HepG2 (cell line): Measurements from ENCODE around the gene CACNB4. TPM values are rescaled to one million over a fixed set of nuclear protein-coding genes. Genes with fewer than 3 reads are reported as not detected.
A peak's percentile ranks its signal among the peaks of the same experiment; 100 is the strongest.

Experiments
- ATAC-seq: fragments of 200-7000 bp; cut with Tn5 transposase; 3 replicates; pipeline ENCODE4 v1.9.1; 2020; ENCODE audit warnings: mild to moderate bottlenecking, moderate library complexity
- BruUV-seq: library from RNA; stranded (reverse); fragments of 400-500 nt; replicated peaks from 2 replicates; lab custom pipeline; 2021; lab: Mats Ljungman, UMichigan
- CTCF ChIA-PET: fragments of 300-600 bp; formaldehyde crosslinking; extraction: SDS; loops from one replicate; lab custom pipeline; 2021; ENCODE audit warnings: low total read pairs, inconsistent platforms, low intra/inter-chr PET ratio; lab: Yijun Ruan, JAX
- POLR2A ChIA-PET: fragments of 350-600 bp; sonication (Branson Sonifier 250); formaldehyde crosslinking; loops from one replicate; lab custom pipeline; 2020; ENCODE audit warnings: antibody characterized with exemption, inconsistent platforms; lab: Yijun Ruan, JAX
- DNase-seq: peaks from one replicate; pipeline ENCODE4 v3.0.0-alpha.2; 2015; ENCODE audit warnings: low spot score
- FAIRE-seq: peaks from 3 replicates; lab custom pipeline; 2011; peaks lifted over from hg19 to GRCh38; lab: Jason Lieb, UNC
- H2AFZ ChIP-seq: one replicate; pipeline ENCODE4 v1.6.1; 2011; ENCODE audit warnings: low read length, inconsistent platforms
- H3K27ac ChIP-seq: fragments of 300-600 bp; 3 replicates; pipeline ENCODE4 v1.8.0; 2011; ENCODE audit warnings: mixed run types, mild to moderate bottlenecking, mixed read lengths, low read length, inconsistent platforms; ENCODE audit not compliant: insufficient read depth; ENCODE audit errors: extremely low read length
- H3K27me3 ChIP-seq, 2 experiments: fragments of 200-600 bp in 1 of 2; 2 replicates in 1 of 2; 3 replicates in 1 of 2; pipeline versions ENCODE4 v1.6.0 to v1.8.0; 2011; ENCODE audit warnings: low read length in 2 of 2, mild to moderate bottlenecking in 2 of 2, moderate library complexity in 2 of 2, inconsistent platforms in 1 of 2; ENCODE audit not compliant: insufficient read depth in 2 of 2, control insufficient read depth in 1 of 2
- H3K36me3 ChIP-seq, 2 experiments: fragments of 200-600 bp in 1 of 2; replicated peaks in 1 of 2; 2 replicates in 1 of 2; 3 replicates in 1 of 2; pipeline versions ENCODE4 v1.5.1 to v1.8.0; 2011; ENCODE audit warnings: low read length in 2 of 2, inconsistent platforms in 1 of 2; ENCODE audit not compliant: insufficient read depth in 2 of 2, control insufficient read depth in 1 of 2
- H3K4me1 ChIP-seq: 2 replicates; pipeline ENCODE4 v1.5.1; 2012; ENCODE audit warnings: low read length, inconsistent platforms; ENCODE audit not compliant: insufficient read depth
- H3K4me2 ChIP-seq: 2 replicates; pipeline ENCODE4 v1.6.0; 2011; ENCODE audit warnings: low read depth, low read length, inconsistent platforms
- H3K4me3 ChIP-seq, 3 experiments: fragments of 200-600 bp in 1 of 3; sonication (generic), shearing (Covaris generic) in 1 of 3; replicated peaks in 1 of 3; 2 replicates each; pipeline ENCODE4 v1.5.1; 2011 to 2016; ENCODE audit warnings: low read length in 3 of 3, inconsistent platforms in 2 of 3, low read depth in 2 of 3, mild to moderate bottlenecking in 2 of 3, control low read depth in 1 of 3, mixed read lengths in 1 of 3; ENCODE audit not compliant: insufficient read depth in 1 of 3
- H3K79me2 ChIP-seq: one replicate; pipeline ENCODE4 v1.6.1; 2011; ENCODE audit warnings: low read length, inconsistent platforms; ENCODE audit not compliant: insufficient read depth
- H3K9ac ChIP-seq: 2 replicates; pipeline ENCODE4 v1.6.0; 2011; ENCODE audit warnings: mild to moderate bottlenecking, low read depth, low read length, inconsistent platforms; ENCODE audit not compliant: insufficient read depth
- H3K9me3 ChIP-seq: 2 replicates; pipeline ENCODE4 v1.5.1; 2012; ENCODE audit warnings: mild to moderate bottlenecking, low read length
- H4K20me1 ChIP-seq: 2 replicates; pipeline ENCODE4 v1.6.0; 2011; ENCODE audit warnings: inconsistent platforms, mild to moderate bottlenecking, low read length, moderate library complexity; ENCODE audit not compliant: insufficient read depth
- AKAP8 ChIP-seq: sonication (generic); formaldehyde crosslinking; IDR thresholded peaks from 2 replicates; pipeline ENCODE4 v1.5.1; 2020; ENCODE audit warnings: mild to moderate bottlenecking, missing genetic modification reagents
- ARID5B ChIP-seq: IDR thresholded peaks from 2 replicates; pipeline ENCODE4 v1.4.0; 2020; ENCODE audit warnings: mild to moderate bottlenecking, missing genetic modification reagents
- DNMT3B ChIP-seq: conservative IDR thresholded peaks from 2 replicates; pipeline ENCODE4 v1.6.1; 2016; ENCODE audit warnings: missing biosample characterization, control low read depth
- ETV5 ChIP-seq: IDR thresholded peaks from 2 replicates; pipeline ENCODE4 v1.6.1; 2018; ENCODE audit warnings: missing biosample characterization, missing genetic modification reagents, inconsistent platforms, borderline replicate concordance
- EZH2 ChIP-seq: conservative IDR thresholded peaks from 2 replicates; pipeline ENCODE4 v1.6.1; 2012; ENCODE audit warnings: mild to moderate bottlenecking, low read depth, low read length, moderate library complexity
- FOXA1 ChIP-seq, 2 experiments: fragments of 450-650 bp in 1 of 2; sonication (generic) in 1 of 2; formaldehyde crosslinking in 1 of 2; IDR thresholded peaks; 2 replicates each; pipeline versions ENCODE4 v1.4.0 to v1.6.1; 2016 to 2020; ENCODE audit warnings: missing genetic modification reagents in 1 of 2
- KDM5B ChIP-seq: sonication (generic); formaldehyde crosslinking; IDR thresholded peaks from 2 replicates; pipeline ENCODE4 v1.4.0; 2020; ENCODE audit warnings: missing genetic modification reagents, mild to moderate bottlenecking, borderline replicate concordance
- RARG ChIP-seq: sonication (generic); formaldehyde crosslinking; IDR thresholded peaks from 2 replicates; pipeline ENCODE4 v1.4.0; 2020; ENCODE audit warnings: low read depth, mild to moderate bottlenecking, missing genetic modification reagents
- RBM39 ChIP-seq: fragments of 200-400 bp; formaldehyde crosslinking; IDR thresholded peaks from one replicate; pipeline ENCODE4 v1.6.1; 2018; ENCODE audit warnings: antibody characterized with exemption, mild to moderate bottlenecking, low read depth, low read length; ENCODE audit not compliant: poor library complexity, severe bottlenecking
- SAP130 ChIP-seq: IDR thresholded peaks from 2 replicates; pipeline ENCODE4 v1.6.1; 2016; ENCODE audit warnings: low read depth
- SOX5 ChIP-seq: IDR thresholded peaks from 2 replicates; pipeline ENCODE4 v1.6.1; 2016; ENCODE audit warnings: borderline replicate concordance
- TAF15 ChIP-seq: fragments of 200-400 bp; formaldehyde crosslinking; IDR thresholded peaks from one replicate; pipeline ENCODE4 v1.6.1; 2018; ENCODE audit warnings: mild to moderate bottlenecking, low read depth, low read length; ENCODE audit not compliant: poor library complexity, severe bottlenecking
- USF2 ChIP-seq, 2 experiments: sonication (generic) in 1 of 2; formaldehyde crosslinking in 1 of 2; IDR thresholded peaks; 2 replicates each; pipeline versions ENCODE4 v1.5.1 to v1.6.1; 2011 to 2020; ENCODE audit warnings: borderline replicate concordance in 1 of 2, low read depth in 1 of 2, low read length in 1 of 2, mild to moderate bottlenecking in 1 of 2, missing genetic modification reagents in 1 of 2, moderate library complexity in 1 of 2
- ZNF598 ChIP-seq: sonication (generic); formaldehyde crosslinking; IDR thresholded peaks from 2 replicates; pipeline ENCODE4 v1.5.1; 2020; ENCODE audit warnings: mild to moderate bottlenecking, missing genetic modification reagents, borderline replicate concordance
- WGBS: methylation state at CpG from one replicate; pipeline ENCODE4 v1.1.6; 2017; ENCODE audit warnings: low lambda C conversion rate; 5-methylcytosine and 5-hydroxymethylcytosine counted together
- in situ Hi-C: cut with HindIII; loops from 2 replicates; pipeline ENCODE4 v1.10.0; 2017; ENCODE audit warnings: low pct_unique_long_range_greater_than_20kb; ENCODE audit not compliant: extremely low pct_ligation_motif_present
- intact Hi-C: fragments of 100-400 bp; cut with micrococcal nuclease; formaldehyde crosslinking; loops from one replicate; pipeline ENCODE4 v1.10.0; 2022; ENCODE audit not compliant: unreplicated experiment
- polyA plus RNA-seq, 8 experiments: library from polyadenylated mRNA; depleted of rRNA in 3 of 8; stranded (reverse) in 7 of 8; unstranded in 1 of 8; fragments of >200 nt; fragmentation: Illumina TruSeq in 4 of 8; extraction: Trizol in 4 of 8; gene quantifications; 2 replicates each; pipeline versions ENCODE4 v1.2.1 to v1.2.3, GENCODE V29; 2011 to 2016; ENCODE audit warnings: low read depth in 4 of 8, missing spikeins in 1 of 8, mixed read lengths in 1 of 8; ENCODE audit not compliant: insufficient read depth in 1 of 8
- total RNA-seq, 5 experiments: library from RNA; depleted of rRNA; stranded (reverse); fragments of >200 nt; fragmentation: Illumina TruSeq; extraction: Trizol; gene quantifications; 2 replicates each; pipeline ENCODE4 v1.2.3, GENCODE V29; 2016; ENCODE audit warnings: low read depth in 1 of 5

Gene CACNB4
- total and polyA plus RNA-seq, 2 of the 13 experiments (the other 11 are each of a cell fraction or from before 2014, with no cell fraction given) = 5.1 to 14.3 TPM

GRCh38 chr2:152098496-152099366 lies at the start of gene CACNB4 (continued):
- TF ChIP-seq TAF15 = peak; percentile 15
- peak; percentile 98; the same call in 1 of the 2 replicates for TF ChIP-seq EZH2
- no peak for TF ChIP-seq SAP130 (CRISPR knock-in tag)
- peak; percentile 55; the same call in 1 of the 2 replicates for TF ChIP-seq KDM5B (CRISPR knock-in tag)

GRCh38 chr2:152134488-152135280 lies 35.8 kb upstream of the CACNB4 start:
- H3K79me2 ChIP-seq = no peaks in the 10 kb centered on the region
- ChIA-PET POLR2A (no interaction called here), CTCF (no interaction called here)
- ATAC-seq (peak; percentile 90), DNase-seq (peak; percentile 42), FAIRE-seq (peak; percentile 60)
- no peaks in the 10 kb centered on the region for H4K20me1 ChIP-seq
- H3K4me2 ChIP-seq = peak overlapping the region; percentile 19
- no peaks in the 10 kb centered on the region for H3K36me3 ChIP-seq
- H3K9ac ChIP-seq = no peak overlapping the region
- H3K4me3 ChIP-seq = no peak overlapping the region
- WGBS = 85% methylated on average over 5 of the region's 5 CpGs
- no peaks in the 10 kb centered on the region for H3K9me3 ChIP-seq
- intact Hi-C loops = no loop called here
- peaks cover 15% of the 10 kb centered on the region for H3K4me1 ChIP-seq
- in situ Hi-C loops = no loop called here
- H2AFZ ChIP-seq = no peak overlapping the region
- H3K27me3 ChIP-seq = no peaks in the 10 kb centered on the region
- peak overlapping the region; percentile 0 for H3K27ac ChIP-seq
- no TSS peak for BruUV-seq
- TF ChIP-seq DNMT3B (CRISPR knock-in tag) (no peak), FOXA1 (IDR thresholded peaks at IDR 0.05) (no peak), FOXA1 (CRISPR knock-in tag; IDR thresholded peaks at IDR 0.05) (no peak), ZNF598 (CRISPR knock-in tag) (no peak), ETV5 (peak; percentile 47; the same call in 1 of the 2 replicates), RARG (CRISPR knock-in tag) (no peak), USF2 (IDR thresholded peaks at IDR 0.05; ENCODE audit: low read depth, low read length) (no peak), USF2 (CRISPR knock-in tag; IDR thresholded peaks at IDR 0.05; ENCODE audit: borderline replicate concordance) (no peak), RBM39 (no peak), SOX5 (CRISPR knock-in tag) (peak; percentile 60; the same call in 1 of the 2 replicates), ARID5B (CRISPR knock-in tag) (no peak; the same call in 1 of the 2 replicates), AKAP8 (CRISPR knock-in tag) (no peak)
